ENCODE data around the gene NCOA1. TPM values are rescaled to one million over a fixed set of nuclear protein-coding genes. Genes with fewer than 3 reads are reported as not detected.

Gene NCOA1
- total and polyA plus RNA-seq, 10 of the 15 experiments (the other 5 are each of a cell fraction or from before 2014, with no cell fraction given) = 1.8 to 35.6 (median 6.1) TPM

GRCh38 chr2:24618680-24619079 lies 127.6 kb downstream of the NCOA1 start:
- Histone ChIP-seq H4K20me1 (ENCODE audit: control insufficient read depth, insufficient read depth) (no peaks in the 10 kb centered on the region), H3K27ac (ENCODE audit: control insufficient read depth, insufficient read depth) (no peak overlapping the region), H2AFZ (ENCODE audit: control insufficient read depth, low read depth, low read length) (no peak overlapping the region), H3K4me3 (no peak overlapping the region), H3K9me3 (replicated peaks; ENCODE audit: control insufficient read depth, insufficient read depth, low read length) (no peaks in the 10 kb centered on the region), H3K79me2 (ENCODE audit: control insufficient read depth, insufficient read depth, low read length) (no peaks in the 10 kb centered on the region; the same call in 1 of the 2 replicates), H3K27me3 (replicated peaks in 1 of 2; ENCODE audit: control insufficient read depth in 2 of 2, insufficient read depth in 2 of 2, low read length in 1 of 2) (no peaks in the 10 kb centered on the region), H3K36me3 (ENCODE audit: control insufficient read depth in 2 of 2, insufficient read depth in 2 of 2, low read length in 1 of 2) (no peaks in the 10 kb centered on the region; a peak in 3 of 4 replicates), H3K9ac (ENCODE audit: control insufficient read depth, insufficient read depth, low read length) (no peak overlapping the region), H3K4me1 (ENCODE audit: control insufficient read depth, insufficient read depth, low read length) (peaks cover 7% of the 10 kb centered on the region), H3K4me2 (ENCODE audit: control insufficient read depth, insufficient read depth) (no peak overlapping the region)
- no peak for TF ChIP-seq KAT2A (conservative IDR thresholded peaks at IDR 0.05; ENCODE audit: control insufficient read depth, low read depth, low read length)
- no peak for TF ChIP-seq ZNF24 (IDR thresholded peaks at IDR 0.05)
- TF ChIP-seq PAX5 (IDR thresholded peaks at IDR 0.05; ENCODE audit: borderline replicate concordance, low read depth, low read length) = no peak
- TF ChIP-seq NKRF (conservative IDR thresholded peaks at IDR 0.05) = no peak
- TF ChIP-seq RUNX3 (IDR thresholded peaks at IDR 0.05; ENCODE audit: low read length) = no peak
- no peak for TF ChIP-seq SPI1 (IDR thresholded peaks at IDR 0.05; ENCODE audit: borderline replicate concordance, insufficient read depth, low read depth, low read length)
- TF ChIP-seq POLR2AphosphoS2 (IDR thresholded peaks at IDR 0.05; ENCODE audit: low read depth, low read length) = no peak
- TF ChIP-seq EZH2 (IDR thresholded peaks at IDR 0.05; ENCODE audit: borderline replicate concordance, control insufficient read depth, low read depth, low read length) = no peak
- TF ChIP-seq, protein P1, sequence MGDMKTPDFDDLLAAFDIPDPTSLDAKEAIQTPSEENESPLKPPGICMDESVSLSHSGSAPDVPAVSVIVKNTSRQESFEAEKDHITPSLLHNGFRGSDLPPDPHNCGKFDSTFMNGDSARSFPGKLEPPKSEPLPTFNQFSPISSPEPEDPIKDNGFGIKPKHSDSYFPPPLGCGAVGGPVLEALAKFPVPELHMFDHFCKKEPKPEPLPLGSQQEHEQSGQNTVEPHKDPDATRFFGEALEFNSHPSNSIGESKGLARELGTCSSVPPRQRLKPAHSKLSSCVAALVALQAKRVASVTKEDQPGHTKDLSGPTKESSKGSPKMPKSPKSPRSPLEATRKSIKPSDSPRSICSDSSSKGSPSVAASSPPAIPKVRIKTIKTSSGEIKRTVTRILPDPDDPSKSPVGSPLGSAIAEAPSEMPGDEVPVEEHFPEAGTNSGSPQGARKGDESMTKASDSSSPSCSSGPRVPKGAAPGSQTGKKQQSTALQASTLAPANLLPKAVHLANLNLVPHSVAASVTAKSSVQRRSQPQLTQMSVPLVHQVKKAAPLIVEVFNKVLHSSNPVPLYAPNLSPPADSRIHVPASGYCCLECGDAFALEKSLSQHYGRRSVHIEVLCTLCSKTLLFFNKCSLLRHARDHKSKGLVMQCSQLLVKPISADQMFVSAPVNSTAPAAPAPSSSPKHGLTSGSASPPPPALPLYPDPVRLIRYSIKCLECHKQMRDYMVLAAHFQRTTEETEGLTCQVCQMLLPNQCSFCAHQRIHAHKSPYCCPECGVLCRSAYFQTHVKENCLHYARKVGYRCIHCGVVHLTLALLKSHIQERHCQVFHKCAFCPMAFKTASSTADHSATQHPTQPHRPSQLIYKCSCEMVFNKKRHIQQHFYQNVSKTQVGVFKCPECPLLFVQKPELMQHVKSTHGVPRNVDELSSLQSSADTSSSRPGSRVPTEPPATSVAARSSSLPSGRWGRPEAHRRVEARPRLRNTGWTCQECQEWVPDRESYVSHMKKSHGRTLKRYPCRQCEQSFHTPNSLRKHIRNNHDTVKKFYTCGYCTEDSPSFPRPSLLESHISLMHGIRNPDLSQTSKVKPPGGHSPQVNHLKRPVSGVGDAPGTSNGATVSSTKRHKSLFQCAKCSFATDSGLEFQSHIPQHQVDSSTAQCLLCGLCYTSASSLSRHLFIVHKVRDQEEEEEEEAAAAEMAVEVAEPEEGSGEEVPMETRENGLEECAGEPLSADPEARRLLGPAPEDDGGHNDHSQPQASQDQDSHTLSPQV (IDR thresholded peaks at IDR 0.05) = no peak
- TF ChIP-seq IKZF2 (IDR thresholded peaks at IDR 0.05) = no peak
- no peak for TF ChIP-seq HDAC2 (IDR thresholded peaks at IDR 0.05)
- CTCF ChIA-PET = no interaction called here
- BruUV-seq (replicated peaks) = no TSS peak
- ATAC-seq (no peak), FAIRE-seq (no peak), DNase-seq (ENCODE audit: low read depth, low spot score) (no peak)
- WGBS (ENCODE audit: insufficient coverage, insufficient replicate concordance, low lambda C conversion rate, missing lambda C conversion rate) = 91% methylated on average over 1 of the region's 1 CpG
- intact Hi-C loops (cut with micrococcal nuclease; ENCODE audit: unreplicated experiment) = no loop called here
- RAD21 ChIA-PET (ENCODE audit: unreplicated experiment) = no interaction called here
- POLR2A ChIA-PET = no interaction called here
- in situ Hi-C loops (cut with MboI) = no loop called here
- SMC1A ChIA-PET (ENCODE audit: uncharacterized antibody, unreplicated experiment) = no interaction called here

Data from GM12878 (cell line).